Non-pigmented ciliary epithelial cell (primary cell): ENCODE results near the gene PTHLH.

Experiments used
- DNase-seq: peaks from one replicate; pipeline ENCODE4 v3.0.0-alpha.2; 2010; ENCODE audit warnings: low read depth

Gene PTHLH

GRCh38 chr12:27972721-27973120 is at the start of gene PTHLH:
Gene PTHLH, minus strand, starts transcription at chr12:27972733. Its CDS starts 3,239 bp downstream, at chr12:27969494.
- DNase-seq: no peak

- no peak for DNase-seq
Observed at GRCh38 chr12:28021704-28022103, 49.2 kb upstream of the PTHLH start.

GRCh38 chr12:28017873-28018255 is 45.3 kb upstream of the PTHLH start:
- DNase-seq: no peak

GRCh38 chr12:28017126-28017872 is 44.8 kb upstream of the PTHLH start:
- DNase-seq: no peak

- DNase-seq: no peak
Observed at GRCh38 chr12:28015165-28015564, 42.6 kb upstream of the PTHLH start.

GRCh38 chr12:28014196-28014595 is 41.7 kb upstream of the PTHLH start:
- DNase-seq: no peak

GRCh38 chr12:28012333-28012918 is 39.9 kb upstream of the PTHLH start:
- no peak for DNase-seq

- DNase-seq: no peak
Observed at GRCh38 chr12:28010036-28010435, 37.5 kb upstream of the PTHLH start.

GRCh38 chr12:27999970-28000369 is 27.4 kb upstream of the PTHLH start:
- DNase-seq: no peak

GRCh38 chr12:27999521-27999920 is 27.0 kb upstream of the PTHLH start:
- no peak for DNase-seq

GRCh38 chr12:27998658-27999057 is 26.1 kb upstream of the PTHLH start:
- DNase-seq: no peak

GRCh38 chr12:27998170-27998569 is 25.6 kb upstream of the PTHLH start:
- DNase-seq: no peak

- DNase-seq: no peak
Observed at GRCh38 chr12:27996761-27997160, 24.2 kb upstream of the PTHLH start.

- no peak for DNase-seq
Observed at GRCh38 chr12:27995406-27995805, 22.9 kb upstream of the PTHLH start.

GRCh38 chr12:27988594-27989233 is 16.2 kb upstream of the PTHLH start:
- no peak for DNase-seq

- no peak for DNase-seq
Observed at GRCh38 chr12:27987331-27987730, 14.8 kb upstream of the PTHLH start.

GRCh38 chr12:27984275-27984674 is 11.7 kb upstream of the PTHLH start:
- peak; percentile 79 for DNase-seq

GRCh38 chr12:27982951-27983350 is 10.4 kb upstream of the PTHLH start:
- DNase-seq: no peak

GRCh38 chr12:27982385-27982784 is 9.9 kb upstream of the PTHLH start:
- DNase-seq: no peak

GRCh38 chr12:27981874-27982273 is 9.3 kb upstream of the PTHLH start:
- no peak for DNase-seq

- no peak for DNase-seq
Observed at GRCh38 chr12:27979145-27979544, 6.6 kb upstream of the PTHLH start.

- no peak for DNase-seq
Observed at GRCh38 chr12:27975222-27976136, 2.9 kb upstream of the PTHLH start.
